ENCODE results near the gene HDAC9.
A peak's percentile ranks its signal among the peaks of the same experiment; 100 is the strongest.

The HDAC9 gene

GRCh38 chr7:18497082-18497481, 1.5 kb downstream of the HDAC9 start:
- Histone ChIP-seq H3K4me1 (peaks cover 24% of the 10 kb centered on the region), H3K27me3 (no peaks in the 10 kb centered on the region), H3K9me3 (no peaks in the 10 kb centered on the region), H3K36me3 (no peaks in the 10 kb centered on the region; the same call in 1 of the 2 replicates), H3K4me3 (ENCODE audit: low read depth, low read length) (peak overlapping the region; percentile 92)
- TF ChIP-seq, protein P1, sequence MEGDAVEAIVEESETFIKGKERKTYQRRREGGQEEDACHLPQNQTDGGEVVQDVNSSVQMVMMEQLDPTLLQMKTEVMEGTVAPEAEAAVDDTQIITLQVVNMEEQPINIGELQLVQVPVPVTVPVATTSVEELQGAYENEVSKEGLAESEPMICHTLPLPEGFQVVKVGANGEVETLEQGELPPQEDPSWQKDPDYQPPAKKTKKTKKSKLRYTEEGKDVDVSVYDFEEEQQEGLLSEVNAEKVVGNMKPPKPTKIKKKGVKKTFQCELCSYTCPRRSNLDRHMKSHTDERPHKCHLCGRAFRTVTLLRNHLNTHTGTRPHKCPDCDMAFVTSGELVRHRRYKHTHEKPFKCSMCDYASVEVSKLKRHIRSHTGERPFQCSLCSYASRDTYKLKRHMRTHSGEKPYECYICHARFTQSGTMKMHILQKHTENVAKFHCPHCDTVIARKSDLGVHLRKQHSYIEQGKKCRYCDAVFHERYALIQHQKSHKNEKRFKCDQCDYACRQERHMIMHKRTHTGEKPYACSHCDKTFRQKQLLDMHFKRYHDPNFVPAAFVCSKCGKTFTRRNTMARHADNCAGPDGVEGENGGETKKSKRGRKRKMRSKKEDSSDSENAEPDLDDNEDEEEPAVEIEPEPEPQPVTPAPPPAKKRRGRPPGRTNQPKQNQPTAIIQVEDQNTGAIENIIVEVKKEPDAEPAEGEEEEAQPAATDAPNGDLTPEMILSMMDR (IDR thresholded peaks at IDR 0.05; ENCODE audit: low read depth, low read length), result no peak
- DNase-seq, result no peak

- no peak for DNase-seq
- Histone ChIP-seq H3K9me3 (no peaks in the 10 kb centered on the region), H3K27me3 (no peaks in the 10 kb centered on the region), H3K4me3 (ENCODE audit: low read depth, low read length) (peak overlapping the region; percentile 92), H3K4me1 (peaks cover 24% of the 10 kb centered on the region), H3K36me3 (no peaks in the 10 kb centered on the region; the same call in 1 of the 2 replicates)
- TF ChIP-seq, protein P1 (IDR thresholded peaks at IDR 0.05; ENCODE audit: low read depth, low read length), result no peak
Measured at GRCh38 chr7:18497800-18498199, 2.3 kb downstream of the HDAC9 start.

GRCh38 chr7:18498341-18498740, 2.8 kb downstream of the HDAC9 start:
- Histone ChIP-seq H3K9me3 (no peaks in the 10 kb centered on the region), H3K36me3 (no peaks in the 10 kb centered on the region; the same call in 1 of the 2 replicates), H3K4me1 (peaks cover 24% of the 10 kb centered on the region), H3K4me3 (ENCODE audit: low read depth, low read length) (peak overlapping the region; percentile 92), H3K27me3 (no peaks in the 10 kb centered on the region)
- TF ChIP-seq, protein P1 (IDR thresholded peaks at IDR 0.05; ENCODE audit: low read depth, low read length), result no peak
- no peak for DNase-seq

DNA sequence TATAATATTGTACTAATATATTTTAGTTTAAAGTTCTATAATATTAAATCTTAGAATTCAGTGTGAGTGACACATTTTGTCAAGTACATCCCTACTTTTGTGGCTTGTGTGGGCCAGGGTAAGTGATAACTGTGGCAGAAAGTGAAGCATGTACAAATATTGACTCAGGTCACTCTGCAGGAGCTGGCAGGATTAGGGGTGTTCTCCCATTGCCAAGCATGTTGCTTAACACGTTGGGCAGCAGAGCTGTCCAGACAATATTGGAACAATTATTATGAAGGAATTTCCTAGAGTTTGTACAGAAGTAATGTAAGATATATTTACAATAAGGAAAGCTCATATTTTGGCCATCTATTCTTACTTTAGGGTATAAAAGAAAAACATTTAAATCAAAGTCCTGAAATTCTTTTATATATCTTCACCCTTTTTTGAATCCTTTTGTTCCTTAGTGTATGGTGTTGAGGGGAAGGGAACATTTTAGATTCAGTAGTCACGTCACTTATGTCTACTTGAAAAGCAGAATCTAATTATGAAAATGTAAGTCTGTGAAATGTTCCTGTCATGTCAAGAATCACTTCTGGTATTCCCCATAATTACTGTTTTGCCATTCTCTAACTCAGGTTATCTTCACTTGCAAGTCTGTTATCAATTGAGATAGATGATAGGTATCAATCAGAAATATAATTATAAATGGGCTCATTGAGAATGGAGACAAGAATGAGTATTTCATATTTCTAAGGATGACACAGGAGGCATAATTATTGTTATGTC, 4.0 kb downstream of the HDAC9 start:
- Histone ChIP-seq H3K4me3 (ENCODE audit: low read depth, low read length) (peak overlapping the region; percentile 92), H3K27me3 (no peaks in the 10 kb centered on the region), H3K9me3 (no peaks in the 10 kb centered on the region), H3K36me3 (no peaks in the 10 kb centered on the region; the same call in 1 of the 2 replicates), H3K4me1 (peaks cover 19% of the 10 kb centered on the region)
- no peak for DNase-seq
- TF ChIP-seq, protein P1 (IDR thresholded peaks at IDR 0.05; ENCODE audit: low read depth, low read length), result no peak

- no peaks in the 10 kb centered on the region; the same call in 1 of the 2 replicates for H3K36me3 ChIP-seq
- TF ChIP-seq, protein P1 (IDR thresholded peaks at IDR 0.05; ENCODE audit: low read depth, low read length), result no peak
- no peaks in the 10 kb centered on the region for H3K27me3 ChIP-seq
- no peak for DNase-seq
- H3K4me3 ChIP-seq (ENCODE audit: low read depth, low read length), result no peak overlapping the region
- no peaks in the 10 kb centered on the region for H3K9me3 ChIP-seq
- peaks cover 22% of the 10 kb centered on the region for H3K4me1 ChIP-seq
Measured at GRCh38 chr7:18503126-18503866, 7.7 kb downstream of the HDAC9 start.

Data from BE2C (cell line).